B cell (primary cell): Measurements from ENCODE around the gene RAP1A. TPM values are rescaled to one million over a fixed set of nuclear protein-coding genes. Genes with fewer than 3 reads are reported as not detected.

Experiments
- ATAC-seq: fragments of 200-7000 bp; cut with Tn5 transposase; one replicate; pipeline ENCODE4 v1.10.0; 2021; ENCODE audit warnings: low read depth, mild to moderate bottlenecking, moderate number of reproducible peaks, moderate library complexity
- CTCF ChIA-PET: fragments of 350-600 bp; sonication (Branson Sonifier 250); formaldehyde crosslinking; loops from one replicate; lab custom pipeline; 2021; ENCODE audit warnings: antibody characterized with exemption, inconsistent platforms; lab: Charles Lee
- POLR2A ChIA-PET: fragments of 350-600 bp; sonication (Branson Sonifier 250); formaldehyde crosslinking; loops from one replicate; lab custom pipeline; 2021; ENCODE audit warnings: antibody characterized with exemption; lab: Charles Lee
- DNase-seq: peaks from one replicate; pipeline ENCODE4 v3.0.0; 2013
- H2AFZ ChIP-seq: 2 replicates; pipeline ENCODE4 v1.6.1; 2012; ENCODE audit warnings: mild to moderate bottlenecking, low read depth, low read length; ENCODE audit not compliant: insufficient read depth, poor library complexity, severe bottlenecking
- H3K27ac ChIP-seq, 2 donors: 1 replicate in 1 of 2; 2 replicates in 1 of 2; pipeline ENCODE4 v1.5.1; 2012 to 2013; ENCODE audit warnings: low read length in 2 of 2, mild to moderate bottlenecking in 2 of 2, moderate library complexity in 1 of 2
- H3K27me3 ChIP-seq, 4 experiments: fragments of 200-600 bp in 1 of 4; sonication (generic) in 1 of 4; replicated peaks in 1 of 4; 1 replicate in 2 of 4; 2 replicates in 2 of 4; pipeline versions ENCODE4 v1.6.1 to v1.7.0; 2013 to 2016; ENCODE audit warnings: low read length in 3 of 4, mild to moderate bottlenecking in 2 of 4, mixed read lengths in 1 of 4, moderate library complexity in 1 of 4; ENCODE audit not compliant: insufficient read depth in 4 of 4, control insufficient read depth in 3 of 4; ENCODE audit errors: control extremely low read depth in 1 of 4
- H3K36me3 ChIP-seq, 2 experiments: replicated peaks in 1 of 2; 1 replicate in 1 of 2; 2 replicates in 1 of 2; pipeline versions ENCODE4 v1.6.1 to v1.7.1; 2013; ENCODE audit warnings: low read length in 1 of 2; ENCODE audit not compliant: insufficient read depth in 2 of 2, control insufficient read depth in 1 of 2; ENCODE audit errors: control extremely low read depth in 1 of 2, extremely low read depth in 1 of 2
- H3K4me1 ChIP-seq, 2 donors: fragments of 200-600 bp in 1 of 2; sonication (generic) in 1 of 2; 1 replicate in 1 of 2; 2 replicates in 1 of 2; pipeline versions ENCODE4 v1.5.1 to v1.6.1; 2013 to 2017; ENCODE audit warnings: low read length in 2 of 2; ENCODE audit not compliant: control insufficient read depth in 2 of 2, insufficient read depth in 2 of 2
- H3K4me2 ChIP-seq: replicated peaks from 2 replicates; pipeline ENCODE3; 2012; ENCODE audit warnings: mild to moderate bottlenecking, low read depth, low read length; ENCODE audit not compliant: poor library complexity, severe bottlenecking
- H3K4me3 ChIP-seq, 5 experiments: fragments of 200-600 bp in 1 of 5; sonication (generic) in 1 of 5; 1 replicate in 3 of 5; 2 replicates in 2 of 5; pipeline versions ENCODE4 v1.5.1 to v1.7.0; 2011 to 2016; ENCODE audit warnings: low read length in 4 of 5, mild to moderate bottlenecking in 4 of 5, low read depth in 2 of 5, control low read depth in 1 of 5, moderate library complexity in 1 of 5; ENCODE audit not compliant: insufficient read depth in 1 of 5; ENCODE audit errors: control extremely low read depth in 1 of 5, extremely low read depth in 1 of 5
- H3K79me2 ChIP-seq: fragments of 200-600 bp; sonication (generic); one replicate; pipeline ENCODE4 v1.6.0; 2016; ENCODE audit warnings: low read length; ENCODE audit not compliant: control insufficient read depth, insufficient read depth
- H3K9ac ChIP-seq: fragments of 200-600 bp; sonication (generic); 2 replicates; pipeline ENCODE4 v1.6.1; 2017; ENCODE audit warnings: mild to moderate bottlenecking, low read length, moderate library complexity
- H3K9me3 ChIP-seq, 3 donors: one replicate each; pipeline versions ENCODE4 v1.6.1 to v1.7.1; 2013; ENCODE audit warnings: low read length in 2 of 3; ENCODE audit not compliant: control insufficient read depth in 2 of 3, insufficient read depth in 1 of 3; ENCODE audit errors: control extremely low read depth in 1 of 3
- H4K20me1 ChIP-seq: 2 replicates; pipeline ENCODE4 v1.6.0; 2012; ENCODE audit warnings: mild to moderate bottlenecking, low read length; ENCODE audit not compliant: insufficient read depth, control insufficient read depth, poor library complexity, severe bottlenecking
- H3K27ac Mint-ChIP-seq: one replicate; pipeline ENCODE4 v1.8.0; 2021; ENCODE audit warnings: mixed read lengths
- H3K27me3 Mint-ChIP-seq: one replicate; pipeline ENCODE4 v1.8.0; 2021; ENCODE audit warnings: mixed read lengths
- H3K4me1 Mint-ChIP-seq: one replicate; pipeline ENCODE4 v1.8.0; 2021; ENCODE audit warnings: mixed read lengths
- H3K4me3 Mint-ChIP-seq: one replicate; pipeline ENCODE4 v1.8.0; 2021; ENCODE audit warnings: mixed read lengths
- H3K9me3 Mint-ChIP-seq: one replicate; pipeline ENCODE4 v1.8.0; 2022; ENCODE audit warnings: mixed read lengths; ENCODE audit not compliant: insufficient read depth
- CTCF ChIP-seq: fragments of 200-600 bp; IDR thresholded peaks from one replicate; pipeline ENCODE4 v1.8.0; 2022; ENCODE audit warnings: antibody characterized with exemption, mild to moderate bottlenecking
- EZH2 ChIP-seq: IDR thresholded peaks from 2 replicates; pipeline ENCODE4 v1.6.1; 2012; ENCODE audit warnings: borderline replicate concordance, low read depth, mild to moderate bottlenecking, moderate library complexity, low read length; ENCODE audit not compliant: insufficient read depth, poor library complexity, severe bottlenecking
- WGBS: methylation state at CpG from one replicate; pipeline ENCODE4 v1.1.5; 2013; ENCODE audit warnings: missing lambda C conversion rate; ENCODE audit not compliant: insufficient coverage; 5-methylcytosine and 5-hydroxymethylcytosine counted together
- intact Hi-C: fragments of 100-400 bp; cut with micrococcal nuclease; formaldehyde crosslinking; loops from one replicate; pipeline ENCODE4 v1.10.0; 2022
- polyA plus RNA-seq: library from polyadenylated mRNA; depleted of rRNA; stranded (reverse); fragments of >200 nt; gene quantifications from 2 replicates; pipeline ENCODE4 v1.2.3, GENCODE V29; 2012
- total RNA-seq, 2 donors: library from RNA; stranded (reverse); fragments of 120-200 nt in 1 of 2; gene quantifications; 1 replicate in 1 of 2; 2 replicates in 1 of 2; pipeline versions ENCODE4 v1.2.3 to v1.2.4, GENCODE V29; 2013 to 2022

RAP1A gene
- total and polyA plus RNA-seq, 2 donors (not counting 1 experiment from before 2014, with no cell fraction given): 32.6 to 75.3 TPM

- H3K9ac ChIP-seq: no peak overlapping the region
- H2AFZ ChIP-seq: no peak overlapping the region
- ChIA-PET CTCF (interaction anchor here (1.2 to 8.3 kb wide), 12 partner anchors 13 to 239 kb away, joined by 3 to 198 read pairs (median 24); partner anchors contain the start of genes DDX20 and INKA2), POLR2A (no interaction called here)
- H3K4me2 ChIP-seq: no peak overlapping the region
- Mint-ChIP-seq H3K27ac (no peak overlapping the region), H3K9me3 (no peaks in the 10 kb centered on the region), H3K4me1 (no peaks in the 10 kb centered on the region), H3K4me3 (no peak overlapping the region), H3K27me3 (no peaks in the 10 kb centered on the region)
- H4K20me1 ChIP-seq: no peaks in the 10 kb centered on the region
- WGBS: no CpG with 5 or more reads among the region's 3 CpGs
- H3K27ac ChIP-seq: peak overlapping the region in 1 of 2 donors; percentile 32
- H3K27me3 ChIP-seq: no peaks in the 10 kb centered on the region
- ATAC-seq: no peak
- no peaks in the 10 kb centered on the region for H3K4me1 ChIP-seq
- no peaks in the 10 kb centered on the region for H3K79me2 ChIP-seq
- no peak overlapping the region for H3K4me3 ChIP-seq
- TF ChIP-seq EZH2 (no peak), CTCF (no peak)
- DNase-seq: no peak
- peaks cover 4 to 12% of the 10 kb centered on the region in 2 experiments for H3K36me3 ChIP-seq
- no peaks in the 10 kb centered on the region for H3K9me3 ChIP-seq
- intact Hi-C loops: no loop called here
These were observed 96.7 kb downstream of the RAP1A start for GRCh38 chr1:111716333-111716732.

DNA sequence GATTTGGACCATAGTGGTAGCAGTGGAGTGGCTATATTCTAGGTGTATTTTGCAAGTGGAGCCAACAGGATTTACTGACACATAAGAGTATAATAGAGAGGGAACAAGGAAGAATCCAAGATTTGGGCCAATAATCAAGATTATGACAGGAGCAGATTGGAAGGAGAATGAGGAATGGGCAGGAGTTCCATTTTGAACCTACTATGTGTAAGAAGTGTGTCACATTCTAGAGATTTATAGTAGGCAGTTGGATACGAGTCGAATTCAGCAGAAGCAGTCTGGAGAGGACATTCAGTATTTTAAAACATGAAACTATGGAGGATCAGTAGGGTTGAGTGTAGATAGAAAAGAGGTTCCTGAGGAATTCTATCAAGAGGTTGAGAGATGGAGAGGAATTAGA, 97.9 kb downstream of the RAP1A start:
- ATAC-seq: no peak
- no peaks in the 10 kb centered on the region for H3K27me3 Mint-ChIP-seq

More for the DNA sequence above, 97.9 kb downstream of the RAP1A start:
- Histone ChIP-seq H3K9ac (no peak overlapping the region), H2AFZ (no peak overlapping the region), H3K4me1 (no peaks in the 10 kb centered on the region), H4K20me1 (no peaks in the 10 kb centered on the region), H3K9me3 (no peaks in the 10 kb centered on the region), H3K27me3 (no peaks in the 10 kb centered on the region), H3K79me2 (no peaks in the 10 kb centered on the region), H3K4me2 (no peak overlapping the region), H3K4me3 (no peak overlapping the region), H3K27ac (no peak overlapping the region), H3K36me3 (peaks cover 4 to 9% of the 10 kb centered on the region in 2 experiments)
- intact Hi-C loops: no loop called here
- TF ChIP-seq CTCF: no peak
- no peak for TF ChIP-seq EZH2
- no peaks in the 10 kb centered on the region for H3K4me1 Mint-ChIP-seq
- POLR2A ChIA-PET: no interaction called here
- no peak for DNase-seq
- H3K4me3 Mint-ChIP-seq: no peak overlapping the region
- WGBS: 100% methylated on average over 2 of the region's 2 CpGs
- no peak overlapping the region for H3K27ac Mint-ChIP-seq
- no peaks in the 10 kb centered on the region for H3K9me3 Mint-ChIP-seq
- CTCF ChIA-PET: interaction anchor here (1.0 to 1.6 kb wide), 2 partner anchors 50 to 52 kb away, joined by 3 to 5 read pairs; no protein-coding TSS in a partner anchor
